Osteoblast (primary cell): ENCODE results near the gene NEK6. TPM values are rescaled to one million over a fixed set of nuclear protein-coding genes. Genes with fewer than 3 reads are reported as not detected.

Experiments used
- DNase-seq: peaks from one replicate; pipeline ENCODE4 v3.0.0; 2011; ENCODE audit warnings: low spot score, mixed read lengths; ENCODE audit not compliant: insufficient read length; ENCODE audit errors: missing footprints
- H2AFZ ChIP-seq: 2 replicates; pipeline ENCODE4 v1.6.0; 2011; ENCODE audit warnings: mild to moderate bottlenecking, low read length
- H3K27ac ChIP-seq: 2 replicates; pipeline ENCODE4 v1.5.1; 2011; ENCODE audit warnings: mild to moderate bottlenecking, low read depth, low read length, moderate library complexity
- H3K27me3 ChIP-seq: 2 replicates; pipeline ENCODE4 v1.6.0; 2012; ENCODE audit warnings: mild to moderate bottlenecking, control low read depth, inconsistent platforms, low read length, moderate library complexity; ENCODE audit not compliant: insufficient read depth
- H3K36me3 ChIP-seq: 2 replicates; pipeline ENCODE4 v1.5.1; 2011; ENCODE audit warnings: mild to moderate bottlenecking, low read length, control low read depth, moderate library complexity; ENCODE audit not compliant: insufficient read depth
- H3K4me1 ChIP-seq: 2 replicates; pipeline ENCODE4 v1.5.1; 2011; ENCODE audit warnings: mild to moderate bottlenecking, low read length, control low read depth, moderate library complexity; ENCODE audit not compliant: insufficient read depth
- H3K4me2 ChIP-seq: 2 replicates; pipeline ENCODE4 v1.6.0; 2011; ENCODE audit warnings: mild to moderate bottlenecking, low read length; ENCODE audit not compliant: insufficient read depth
- H3K4me3 ChIP-seq: fragments of 200-600 bp; sonication (generic); 3 replicates; pipeline ENCODE4 v1.5.1; 2012; ENCODE audit warnings: mild to moderate bottlenecking, low read length, inconsistent platforms; ENCODE audit not compliant: insufficient read depth
- H3K79me2 ChIP-seq: 2 replicates; pipeline ENCODE4 v1.6.0; 2012; ENCODE audit warnings: mild to moderate bottlenecking, low read length, control low read depth, inconsistent platforms; ENCODE audit not compliant: insufficient read depth
- H3K9me3 ChIP-seq: 2 replicates; pipeline ENCODE4 v1.5.1; 2011; ENCODE audit warnings: low read depth, low read length, control low read depth
- H4K20me1 ChIP-seq: 2 replicates; pipeline ENCODE4 v1.6.0; 2012; ENCODE audit warnings: mild to moderate bottlenecking, low read length, control low read depth; ENCODE audit not compliant: insufficient read depth
- total RNA-seq: library from RNA; depleted of rRNA; stranded (reverse); fragments of >200 nt; gene quantifications from 2 replicates; pipeline ENCODE4 v1.2.3, GENCODE V29; 2012
- TF ChIP-seq, protein P1 (sequence below): IDR thresholded peaks from 2 replicates; pipeline ENCODE4 v1.5.1; 2011; ENCODE audit warnings: mild to moderate bottlenecking, low read depth, low read length, moderate library complexity; ENCODE audit errors: extremely low read depth

NEK6 gene
- total RNA-seq, 1 donor = 128 TPM

DNA sequence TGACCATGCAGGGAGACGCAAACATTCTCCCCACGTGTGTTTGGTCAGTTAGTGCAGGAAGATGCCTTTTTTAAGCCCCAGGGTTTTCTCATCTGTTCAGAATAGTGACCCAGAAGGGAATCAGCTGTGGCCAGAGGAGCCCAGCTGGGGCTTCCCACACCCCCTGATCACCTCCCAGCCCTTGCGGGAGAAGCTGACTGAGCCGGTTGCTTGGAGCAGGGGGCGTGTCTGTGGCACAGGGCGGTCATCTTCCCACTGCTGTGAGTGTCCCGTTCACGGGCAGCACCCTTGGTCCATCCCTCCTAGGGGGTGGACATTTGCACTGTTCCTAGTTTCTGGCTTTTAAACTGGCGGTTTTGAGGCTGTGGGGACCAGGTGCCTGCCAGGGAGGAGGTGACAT, 69.7 kb downstream of the NEK6 start:
- no peaks in the 10 kb centered on the region for H3K4me1 ChIP-seq
- H3K4me2 ChIP-seq = no peak overlapping the region
- TF ChIP-seq, protein P1, sequence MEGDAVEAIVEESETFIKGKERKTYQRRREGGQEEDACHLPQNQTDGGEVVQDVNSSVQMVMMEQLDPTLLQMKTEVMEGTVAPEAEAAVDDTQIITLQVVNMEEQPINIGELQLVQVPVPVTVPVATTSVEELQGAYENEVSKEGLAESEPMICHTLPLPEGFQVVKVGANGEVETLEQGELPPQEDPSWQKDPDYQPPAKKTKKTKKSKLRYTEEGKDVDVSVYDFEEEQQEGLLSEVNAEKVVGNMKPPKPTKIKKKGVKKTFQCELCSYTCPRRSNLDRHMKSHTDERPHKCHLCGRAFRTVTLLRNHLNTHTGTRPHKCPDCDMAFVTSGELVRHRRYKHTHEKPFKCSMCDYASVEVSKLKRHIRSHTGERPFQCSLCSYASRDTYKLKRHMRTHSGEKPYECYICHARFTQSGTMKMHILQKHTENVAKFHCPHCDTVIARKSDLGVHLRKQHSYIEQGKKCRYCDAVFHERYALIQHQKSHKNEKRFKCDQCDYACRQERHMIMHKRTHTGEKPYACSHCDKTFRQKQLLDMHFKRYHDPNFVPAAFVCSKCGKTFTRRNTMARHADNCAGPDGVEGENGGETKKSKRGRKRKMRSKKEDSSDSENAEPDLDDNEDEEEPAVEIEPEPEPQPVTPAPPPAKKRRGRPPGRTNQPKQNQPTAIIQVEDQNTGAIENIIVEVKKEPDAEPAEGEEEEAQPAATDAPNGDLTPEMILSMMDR = no peak
- H3K36me3 ChIP-seq = peaks cover 96% of the 10 kb centered on the region
- no peak overlapping the region for H3K4me3 ChIP-seq
- no peak for DNase-seq
- H3K79me2 ChIP-seq = peaks cover 48% of the 10 kb centered on the region
- H3K27me3 ChIP-seq = no peaks in the 10 kb centered on the region
- no peak overlapping the region for H3K27ac ChIP-seq
- H2AFZ ChIP-seq = no peak overlapping the region
- no peaks in the 10 kb centered on the region for H3K9me3 ChIP-seq
- peaks cover 60% of the 10 kb centered on the region for H4K20me1 ChIP-seq

DNA sequence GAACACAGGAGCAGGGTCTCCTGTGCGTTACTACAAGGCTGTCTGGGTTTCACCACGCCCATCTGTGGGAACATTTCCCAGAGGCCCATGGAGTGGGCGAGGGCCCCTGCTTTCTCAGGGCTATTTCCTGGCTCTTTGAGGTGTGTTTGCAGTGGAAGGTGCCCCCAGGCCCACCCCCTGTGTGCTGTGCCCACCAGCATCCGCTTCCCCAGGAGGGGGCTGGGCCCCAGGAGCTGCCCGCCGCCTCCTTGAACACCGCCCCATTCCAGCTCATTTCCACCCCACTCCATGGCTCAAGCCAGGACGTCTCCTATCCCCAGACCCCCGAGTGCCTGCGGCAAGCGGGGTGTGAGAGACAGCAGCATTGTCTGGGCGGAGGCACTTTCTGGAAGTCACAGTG, 70.5 kb downstream of the NEK6 start:
- Histone ChIP-seq H3K27ac (no peak overlapping the region), H3K36me3 (peaks cover 95% of the 10 kb centered on the region), H3K4me2 (no peak overlapping the region), H3K27me3 (no peaks in the 10 kb centered on the region), H4K20me1 (peaks cover 62% of the 10 kb centered on the region), H2AFZ (no peak overlapping the region), H3K4me1 (no peaks in the 10 kb centered on the region), H3K9me3 (no peaks in the 10 kb centered on the region), H3K4me3 (no peak overlapping the region), H3K79me2 (peaks cover 46% of the 10 kb centered on the region)
- TF ChIP-seq, protein P1 = no peak
- no peak for DNase-seq

- Histone ChIP-seq H2AFZ (no peak overlapping the region), H3K79me2 (peaks cover 43% of the 10 kb centered on the region), H3K36me3 (peaks cover 90% of the 10 kb centered on the region), H3K4me3 (no peak overlapping the region), H3K9me3 (no peaks in the 10 kb centered on the region), H3K27ac (no peak overlapping the region), H3K4me2 (no peak overlapping the region), H3K27me3 (no peaks in the 10 kb centered on the region), H3K4me1 (no peaks in the 10 kb centered on the region), H4K20me1 (peaks cover 58% of the 10 kb centered on the region)
- DNase-seq = no peak
- TF ChIP-seq, protein P1 = no peak
Measured at GRCh38 chr9:124329206-124329792, 71.5 kb downstream of the NEK6 start.

DNA sequence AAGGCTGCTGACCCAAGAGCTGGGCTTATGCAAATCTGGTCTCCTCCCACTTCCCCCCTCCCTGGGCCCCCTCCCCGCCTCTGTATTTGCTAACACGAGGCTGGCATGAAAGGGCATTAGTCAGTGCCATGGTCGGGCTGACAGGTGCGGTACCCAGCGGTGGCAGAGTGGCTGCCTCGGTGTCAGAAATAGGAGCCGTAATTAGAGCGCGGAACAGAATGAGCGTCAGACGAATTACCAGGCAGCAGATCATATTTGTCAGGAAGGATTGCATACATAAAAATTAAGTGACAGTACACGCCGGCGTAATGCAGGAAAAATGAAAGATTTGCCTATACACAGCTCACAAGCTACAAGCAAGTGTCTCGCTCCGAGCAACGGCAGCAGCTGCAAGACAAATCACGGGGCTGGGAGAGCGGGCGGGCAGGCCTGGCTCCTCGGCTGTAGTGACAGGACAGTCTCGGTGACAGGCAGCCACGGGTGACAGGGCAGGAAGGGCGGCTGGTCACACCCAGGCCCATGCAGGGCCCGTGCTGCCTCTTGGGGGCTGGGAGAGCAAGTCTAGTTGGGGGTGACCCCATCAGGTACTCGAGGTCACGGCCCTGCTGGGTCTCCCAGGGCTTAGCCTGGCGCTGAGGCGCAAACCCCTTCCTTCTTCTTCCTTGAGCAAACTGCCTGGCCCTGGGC, 72.4 kb downstream of the NEK6 start:
- no peak for DNase-seq
- no peaks in the 10 kb centered on the region for H3K9me3 ChIP-seq
- H2AFZ ChIP-seq = no peak overlapping the region
- H3K4me3 ChIP-seq = no peak overlapping the region
- H3K79me2 ChIP-seq = peaks cover 43% of the 10 kb centered on the region
- H3K27ac ChIP-seq = no peak overlapping the region
- H3K27me3 ChIP-seq = no peaks in the 10 kb centered on the region
- H3K36me3 ChIP-seq = peaks cover 92% of the 10 kb centered on the region
- TF ChIP-seq, protein P1 = no peak
- H3K4me1 ChIP-seq = no peaks in the 10 kb centered on the region
- peaks cover 64% of the 10 kb centered on the region for H4K20me1 ChIP-seq
- H3K4me2 ChIP-seq = no peak overlapping the region
